ENCODE data around the gene NAV2.

Gene NAV2

DNA sequence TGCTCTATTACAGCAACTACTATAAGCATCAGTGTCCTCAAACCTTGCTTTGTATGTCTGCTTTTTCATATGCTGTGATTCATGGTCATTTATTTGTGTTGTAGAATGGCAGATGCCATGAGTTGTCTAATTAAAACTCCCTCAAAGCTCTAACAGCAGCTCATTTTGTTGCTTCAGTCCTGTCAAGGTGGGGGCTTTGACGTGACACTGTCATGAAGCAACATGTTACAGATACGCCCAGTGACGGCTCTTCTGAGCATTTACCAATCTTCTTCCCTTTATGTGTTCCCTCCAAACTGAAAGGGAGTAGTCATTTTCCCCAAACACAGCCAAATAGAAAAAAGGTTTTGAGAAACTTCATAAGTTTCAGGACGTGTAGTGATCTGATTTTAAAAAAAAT, 340.9 kb downstream of the NAV2 start:
- in situ Hi-C loops (cut with MboI; ENCODE audit: low pct_unique_long_range_greater_than_20kb, low sequenced_read_pairs, unreplicated experiment) = no loop called here
- TF ChIP-seq, protein P1, sequence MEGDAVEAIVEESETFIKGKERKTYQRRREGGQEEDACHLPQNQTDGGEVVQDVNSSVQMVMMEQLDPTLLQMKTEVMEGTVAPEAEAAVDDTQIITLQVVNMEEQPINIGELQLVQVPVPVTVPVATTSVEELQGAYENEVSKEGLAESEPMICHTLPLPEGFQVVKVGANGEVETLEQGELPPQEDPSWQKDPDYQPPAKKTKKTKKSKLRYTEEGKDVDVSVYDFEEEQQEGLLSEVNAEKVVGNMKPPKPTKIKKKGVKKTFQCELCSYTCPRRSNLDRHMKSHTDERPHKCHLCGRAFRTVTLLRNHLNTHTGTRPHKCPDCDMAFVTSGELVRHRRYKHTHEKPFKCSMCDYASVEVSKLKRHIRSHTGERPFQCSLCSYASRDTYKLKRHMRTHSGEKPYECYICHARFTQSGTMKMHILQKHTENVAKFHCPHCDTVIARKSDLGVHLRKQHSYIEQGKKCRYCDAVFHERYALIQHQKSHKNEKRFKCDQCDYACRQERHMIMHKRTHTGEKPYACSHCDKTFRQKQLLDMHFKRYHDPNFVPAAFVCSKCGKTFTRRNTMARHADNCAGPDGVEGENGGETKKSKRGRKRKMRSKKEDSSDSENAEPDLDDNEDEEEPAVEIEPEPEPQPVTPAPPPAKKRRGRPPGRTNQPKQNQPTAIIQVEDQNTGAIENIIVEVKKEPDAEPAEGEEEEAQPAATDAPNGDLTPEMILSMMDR (IDR thresholded peaks at IDR 0.05; ENCODE audit: extremely low read depth, insufficient read depth, missing control alignments) = no peak
- no peak for DNase-seq (ENCODE audit: low spot score)

DNA sequence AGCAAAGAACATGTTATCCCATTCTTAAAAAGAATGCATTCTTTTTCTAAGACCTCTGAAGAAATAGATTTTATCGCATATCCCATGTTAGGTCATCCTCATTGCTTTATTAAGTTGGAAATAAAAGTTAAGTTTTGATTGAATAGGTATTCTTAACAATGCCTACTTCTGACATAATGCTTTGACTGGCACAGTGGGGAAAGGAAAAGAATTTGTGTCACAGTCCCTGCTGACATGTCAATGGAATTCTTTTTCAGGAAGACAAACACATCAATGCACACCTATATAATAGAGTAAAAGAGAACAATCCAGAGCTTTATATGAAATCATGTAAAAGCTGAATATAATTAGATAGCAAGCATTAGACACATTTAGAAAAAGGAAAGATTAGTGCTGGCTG, 341.9 kb downstream of the NAV2 start:
- TF ChIP-seq, protein P1 (IDR thresholded peaks at IDR 0.05; ENCODE audit: extremely low read depth, insufficient read depth, missing control alignments) = no peak
- no peak for DNase-seq (ENCODE audit: low spot score)
- in situ Hi-C loops (cut with MboI; ENCODE audit: low pct_unique_long_range_greater_than_20kb, low sequenced_read_pairs, unreplicated experiment) = no loop called here

DNA sequence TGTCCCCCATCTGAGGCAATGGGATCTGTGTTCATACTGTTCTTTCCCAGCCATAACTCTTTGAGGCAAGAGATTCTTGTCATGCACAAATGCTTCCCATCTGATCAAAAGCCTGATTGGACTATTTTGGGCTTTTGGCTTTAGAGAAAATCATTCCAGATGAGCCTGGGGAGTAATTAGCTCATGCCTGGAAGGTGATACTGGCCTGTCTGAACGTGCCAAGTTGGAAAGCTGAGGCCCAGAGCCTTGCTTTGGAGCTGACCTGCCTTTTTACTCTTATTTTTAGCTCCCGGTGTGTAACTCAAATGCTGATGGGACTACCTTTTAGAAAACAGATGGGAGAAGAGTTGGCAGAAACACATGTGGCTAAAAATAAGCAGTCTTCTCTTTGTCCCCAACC, 342.7 kb downstream of the NAV2 start:
- in situ Hi-C loops (cut with MboI; ENCODE audit: low pct_unique_long_range_greater_than_20kb, low sequenced_read_pairs, unreplicated experiment) = no loop called here
- TF ChIP-seq, protein P1 (IDR thresholded peaks at IDR 0.05; ENCODE audit: extremely low read depth, insufficient read depth, missing control alignments) = no peak
- DNase-seq (ENCODE audit: low spot score) = no peak

DNA sequence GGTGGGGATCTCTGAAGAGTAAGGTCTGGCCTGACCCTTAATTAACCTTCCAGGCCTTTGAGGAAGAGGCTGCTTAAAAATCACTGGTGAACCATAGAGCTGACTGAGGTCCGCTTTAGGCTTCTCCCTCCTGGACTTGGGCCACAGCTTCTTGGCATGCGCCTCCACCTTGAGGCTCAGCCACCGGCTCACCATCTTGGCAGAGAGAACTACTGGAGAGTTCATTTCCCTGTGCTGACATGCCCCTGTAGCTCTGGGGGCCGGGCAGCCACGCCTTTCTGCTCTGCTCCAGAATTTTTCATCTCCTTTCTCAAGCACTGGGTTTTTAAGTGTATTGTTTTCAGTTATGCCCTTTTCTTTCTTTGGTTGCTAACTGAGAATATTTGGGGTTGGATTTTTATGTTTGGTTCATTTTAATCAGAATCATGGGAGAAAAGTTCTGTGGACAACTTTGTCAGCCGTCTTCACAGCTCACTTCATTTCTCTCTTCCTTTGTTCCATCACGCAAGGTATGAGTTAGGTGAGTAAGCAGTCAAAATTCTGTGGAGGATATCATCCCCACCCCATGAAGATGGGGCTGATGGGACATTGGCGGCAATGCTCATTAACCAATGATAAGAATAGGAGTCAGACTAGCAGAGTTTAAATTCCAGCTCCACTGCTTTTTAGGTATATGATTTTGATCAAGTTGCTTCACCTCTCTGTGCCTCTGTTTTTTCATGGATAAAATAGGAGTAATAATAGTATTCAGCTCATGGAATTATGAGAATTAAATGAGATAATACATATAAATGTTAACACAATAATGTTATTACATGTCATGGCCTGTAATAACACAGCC, 343.7 kb downstream of the NAV2 start:
- DNase-seq (ENCODE audit: low spot score) = no peak
- TF ChIP-seq, protein P1 (IDR thresholded peaks at IDR 0.05; ENCODE audit: extremely low read depth, insufficient read depth, missing control alignments) = no peak
- in situ Hi-C loops (cut with MboI; ENCODE audit: low pct_unique_long_range_greater_than_20kb, low sequenced_read_pairs, unreplicated experiment) = no loop called here

DNA sequence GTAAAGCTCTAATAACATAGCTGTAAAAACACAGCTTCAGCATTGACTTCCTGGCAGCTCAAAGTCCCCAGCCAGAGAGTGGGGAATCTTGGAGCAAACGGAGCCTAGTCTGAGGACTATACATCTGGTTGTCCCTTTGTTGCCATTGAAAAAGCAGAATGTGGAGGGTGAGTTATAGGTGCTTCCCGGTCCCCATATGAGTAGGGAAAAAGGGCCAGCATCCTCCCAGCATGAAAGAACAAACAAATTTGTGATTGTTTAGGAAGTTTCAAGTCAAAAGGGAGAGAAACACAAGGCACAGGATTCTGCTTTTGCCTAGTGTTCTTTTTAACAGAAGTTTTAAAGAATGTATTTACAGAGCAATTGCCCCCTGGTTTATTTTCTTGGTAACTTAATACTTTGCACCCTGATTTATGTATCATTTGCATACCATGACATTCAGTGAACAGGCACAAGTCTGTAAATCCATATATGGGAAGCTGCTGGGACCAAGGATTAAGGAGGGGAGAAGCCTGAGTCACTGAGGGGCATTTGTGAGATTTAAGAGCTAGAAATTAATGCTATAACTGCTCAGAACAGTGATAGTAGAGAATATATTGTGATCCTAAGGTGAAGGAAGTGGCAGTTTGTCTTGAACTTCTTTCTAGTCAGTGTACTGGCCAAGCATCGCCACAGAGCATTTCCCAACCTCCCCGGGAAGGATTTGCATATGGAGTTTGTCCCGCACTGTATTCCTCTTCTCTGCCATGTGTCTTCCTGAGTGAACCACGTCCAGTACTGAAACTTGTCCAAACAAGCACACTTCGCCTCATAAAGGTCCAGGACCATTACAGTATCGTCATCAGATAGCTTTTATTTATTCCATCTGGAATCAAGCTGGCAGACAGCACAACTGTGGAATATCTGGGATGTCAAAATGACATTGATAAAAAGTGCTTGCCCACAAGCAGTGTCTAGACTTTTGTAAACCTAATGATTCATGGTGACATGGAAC, 344.6 kb downstream of the NAV2 start:
- TF ChIP-seq, protein P1 (IDR thresholded peaks at IDR 0.05; ENCODE audit: extremely low read depth, insufficient read depth, missing control alignments) = no peak
- DNase-seq (ENCODE audit: low spot score) = no peak
- in situ Hi-C loops (cut with MboI; ENCODE audit: low pct_unique_long_range_greater_than_20kb, low sequenced_read_pairs, unreplicated experiment) = no loop called here

DNA sequence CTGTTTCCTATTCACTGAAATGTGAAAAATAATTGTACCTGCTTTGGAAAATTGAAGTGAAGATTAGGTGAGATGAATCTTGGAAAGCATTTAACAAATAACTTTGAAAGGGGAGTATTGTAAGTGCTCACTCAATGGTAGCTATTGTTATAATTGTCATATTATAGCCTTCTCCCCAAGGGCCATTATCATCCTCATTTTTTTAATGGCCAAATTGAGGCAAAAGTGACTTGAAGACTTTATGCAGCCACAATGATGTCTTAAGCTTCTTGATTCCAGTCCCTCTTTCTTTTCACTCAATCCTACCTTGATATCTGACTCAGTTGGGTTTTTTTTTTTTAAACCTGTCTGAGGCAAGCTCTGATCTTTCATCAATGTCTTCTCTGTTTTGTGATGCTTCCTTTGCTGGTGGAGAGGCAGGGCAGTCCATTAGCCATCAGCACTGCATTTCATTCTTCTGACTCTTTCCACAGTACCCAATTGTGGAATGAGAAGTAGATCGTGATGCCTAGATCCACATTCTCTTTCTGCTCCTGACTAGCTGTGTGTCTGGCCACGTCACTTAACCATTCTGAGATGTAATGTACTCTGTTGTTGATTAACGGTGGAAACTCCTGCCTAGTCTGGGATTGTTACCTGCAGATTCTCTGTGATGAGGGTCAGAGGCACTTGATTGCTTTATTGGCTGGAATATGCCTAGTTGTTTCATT, 346.3 kb downstream of the NAV2 start:
- in situ Hi-C loops (cut with MboI; ENCODE audit: low pct_unique_long_range_greater_than_20kb, low sequenced_read_pairs, unreplicated experiment) = no loop called here
- DNase-seq (ENCODE audit: low spot score) = no peak
- TF ChIP-seq, protein P1 (IDR thresholded peaks at IDR 0.05; ENCODE audit: extremely low read depth, insufficient read depth, missing control alignments) = no peak

Data from GM13977 (cell line).